Smooth muscle cell (in vitro differentiated cells): Measurements from ENCODE around the gene CSRP1. TPM values are rescaled to one million over a fixed set of nuclear protein-coding genes. Genes with fewer than 3 reads are reported as not detected.

Experiments used
- DNase-seq: peaks from one replicate; lab custom pipeline; 2025; ENCODE audit not compliant: unreplicated experiment; lab: John Stamatoyannopoulos, UW
- H2AFZ ChIP-seq: fragments of 200-600 bp; sonication (generic); 2 replicates; pipeline ENCODE4 v1.6.0; 2016; ENCODE audit warnings: antibody characterized with exemption, low read depth, mild to moderate bottlenecking
- H3F3A ChIP-seq: fragments of 200-600 bp; sonication (generic); 2 replicates; pipeline ENCODE4 v1.6.0; 2017; ENCODE audit warnings: antibody characterized with exemption, low read depth
- H3K27ac ChIP-seq: fragments of 200-600 bp; sonication (generic); 2 replicates; pipeline ENCODE4 v1.5.1; 2016; ENCODE audit warnings: low read depth, mild to moderate bottlenecking
- H3K27me3 ChIP-seq: fragments of 200-600 bp; sonication (generic); 2 replicates; pipeline ENCODE4 v1.6.1; 2016; ENCODE audit warnings: low read depth, mild to moderate bottlenecking
- H3K36me3 ChIP-seq: fragments of 200-600 bp; sonication (generic); 2 replicates; pipeline ENCODE4 v1.5.1; 2016; ENCODE audit warnings: low read depth
- H3K4me1 ChIP-seq: fragments of 200-600 bp; sonication (generic); 2 replicates; pipeline ENCODE4 v1.5.1; 2016; ENCODE audit warnings: low read depth
- H3K4me2 ChIP-seq: fragments of 200-600 bp; sonication (generic); 2 replicates; pipeline ENCODE4 v1.6.0; 2016; ENCODE audit warnings: mild to moderate bottlenecking
- H3K4me3 ChIP-seq: fragments of 200-600 bp; sonication (generic); 2 replicates; pipeline ENCODE4 v1.5.1; 2016; ENCODE audit warnings: mild to moderate bottlenecking
- H3K79me2 ChIP-seq: fragments of 200-600 bp; sonication (generic); 2 replicates; pipeline ENCODE4 v1.6.0; 2016; ENCODE audit warnings: low read depth, mild to moderate bottlenecking
- H3K9ac ChIP-seq: fragments of 200-600 bp; sonication (generic); 2 replicates; pipeline ENCODE4 v1.6.0; 2016; ENCODE audit warnings: low read depth
- H3K9me3 ChIP-seq: fragments of 200-600 bp; sonication (generic); replicated peaks from 2 replicates; pipeline ENCODE4 v1.5.1; 2016; ENCODE audit warnings: low read depth
- H4K20me1 ChIP-seq: fragments of 200-600 bp; sonication (generic); 2 replicates; pipeline ENCODE4 v1.6.0; 2016; ENCODE audit warnings: low read depth
- CTCF ChIP-seq: fragments of 200-600 bp; sonication (generic); IDR thresholded peaks from 2 replicates; pipeline ENCODE4 v1.5.1; 2017; ENCODE audit warnings: borderline replicate concordance, mild to moderate bottlenecking, antibody characterized with exemption; ENCODE audit not compliant: insufficient read depth, poor library complexity, severe bottlenecking
- WGBS: methylation state at CpG from one replicate; pipeline ENCODE4 v1.1.7; 2016; ENCODE audit warnings: low lambda C conversion rate; 5-methylcytosine and 5-hydroxymethylcytosine counted together
- polyA plus RNA-seq: library from polyadenylated mRNA; unstranded; fragments of >200 nt; fragmentation: Nextera tagmentation; extraction: Ambion mirVana; gene quantifications from 2 replicates; pipeline ENCODE4 v1.2.1, GENCODE V29; 2016
- total RNA-seq: library from RNA; depleted of rRNA; stranded (reverse); fragments of >200 nt; gene quantifications from 2 replicates; pipeline ENCODE4 v1.2.3, GENCODE V29; 2014

CSRP1 gene
- total and polyA plus RNA-seq, 2 experiments from 2014 or later: 202 to 345 TPM

- H3K79me2 ChIP-seq: peaks cover 81% of the 10 kb centered on the region
- no peaks in the 10 kb centered on the region for H3K27me3 ChIP-seq
- H3K4me1 ChIP-seq: peaks cover 23% of the 10 kb centered on the region
- no peaks in the 10 kb centered on the region for H3K36me3 ChIP-seq
- no peak overlapping the region for H2AFZ ChIP-seq
- peak overlapping the region; percentile 70 for H3K9ac ChIP-seq
- H3K27ac ChIP-seq: peak overlapping the region; percentile 97
- TF ChIP-seq CTCF: no peak
- DNase-seq: no peak
- H3K9me3 ChIP-seq: no peaks in the 10 kb centered on the region
- no peaks in the 10 kb centered on the region for H4K20me1 ChIP-seq
- WGBS: 30% methylated on average over 10 of the region's 10 CpGs
- H3K4me3 ChIP-seq: no peak overlapping the region
- H3K4me2 ChIP-seq: peak overlapping the region; percentile 56
- H3F3A ChIP-seq: peaks cover 52% of the 10 kb centered on the region
Measured at GRCh38 chr1:201554190-201554600, 47.3 kb upstream of the CSRP1 start.

- Histone ChIP-seq H3K4me1 (peaks cover 23% of the 10 kb centered on the region), H3F3A (peaks cover 52% of the 10 kb centered on the region), H2AFZ (no peak overlapping the region), H3K9ac (peak overlapping the region; percentile 70), H3K27ac (peak overlapping the region; percentile 97), H3K79me2 (peaks cover 82% of the 10 kb centered on the region), H3K4me3 (no peak overlapping the region), H4K20me1 (no peaks in the 10 kb centered on the region), H3K4me2 (peak overlapping the region; percentile 56), H3K27me3 (no peaks in the 10 kb centered on the region), H3K36me3 (no peaks in the 10 kb centered on the region), H3K9me3 (no peaks in the 10 kb centered on the region)
- no peak for DNase-seq
- TF ChIP-seq CTCF: no peak
- 44% methylated on average over 8 of the region's 8 CpGs for WGBS
Measured at GRCh38 chr1:201553496-201554189, 46.7 kb upstream of the CSRP1 start.

GRCh38 chr1:201552941-201553351, 46.0 kb upstream of the CSRP1 start:
- no peaks in the 10 kb centered on the region for H4K20me1 ChIP-seq
- H3K36me3 ChIP-seq: no peaks in the 10 kb centered on the region
- H3K9ac ChIP-seq: peak overlapping the region; percentile 70
- H3K79me2 ChIP-seq: peaks cover 82% of the 10 kb centered on the region
- H3K27ac ChIP-seq: peak overlapping the region; percentile 97
- no peak overlapping the region for H3K4me3 ChIP-seq
- no peaks in the 10 kb centered on the region for H3K27me3 ChIP-seq
- no peak for TF ChIP-seq CTCF
- no peak for DNase-seq
- peaks cover 51% of the 10 kb centered on the region for H3F3A ChIP-seq
- H3K4me1 ChIP-seq: peaks cover 23% of the 10 kb centered on the region
- H3K4me2 ChIP-seq: peak overlapping the region; percentile 56
- H2AFZ ChIP-seq: no peak overlapping the region
- WGBS: 28% methylated on average over 5 of the region's 5 CpGs
- H3K9me3 ChIP-seq: no peaks in the 10 kb centered on the region
